ENCODE data around the gene AK3.
"Not testable (repeated sequence)": the region's sequence is repeated elsewhere in the genome, so short reads cannot be mapped to it uniquely, and the experiment has no call there.

AK3 gene

DNA sequence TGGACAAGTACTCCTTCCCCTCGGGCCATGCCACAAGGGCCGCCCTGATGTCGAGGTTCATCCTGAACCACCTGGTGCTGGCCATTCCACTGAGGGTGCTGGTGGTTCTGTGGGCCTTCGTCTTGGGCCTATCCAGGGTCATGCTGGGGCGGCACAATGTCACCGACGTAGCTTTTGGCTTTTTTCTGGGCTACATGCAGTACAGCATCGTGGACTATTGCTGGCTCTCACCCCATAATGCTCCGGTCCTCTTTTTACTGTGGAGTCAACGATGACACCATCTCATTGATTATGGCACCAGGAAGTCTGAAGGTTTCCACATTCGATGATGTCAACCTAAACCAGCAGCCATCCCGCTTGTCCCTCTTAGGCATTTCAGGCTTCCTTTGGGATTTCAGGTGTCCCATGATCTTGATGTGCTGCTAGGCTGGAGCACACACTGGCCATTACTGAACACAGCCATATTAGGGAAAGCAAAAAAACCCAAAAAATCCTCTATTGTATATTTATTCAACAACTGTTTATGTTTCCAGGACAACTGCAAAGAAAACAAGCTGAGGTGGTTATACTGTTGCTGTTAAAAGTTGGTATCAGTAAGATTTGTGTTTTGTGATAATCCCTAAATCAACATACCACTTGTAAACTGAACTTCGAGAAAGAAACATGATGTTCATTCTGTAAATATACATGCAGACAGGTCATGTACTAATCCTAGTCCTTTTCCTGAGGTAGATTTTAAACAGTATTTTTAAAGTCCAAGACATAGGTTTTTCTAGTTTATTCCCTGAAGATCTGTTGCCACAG, 77.8 kb downstream of the AK3 start:
- H3K9me3 ChIP-seq = no peaks in the 10 kb centered on the region
- H4K20me1 ChIP-seq = no peaks in the 10 kb centered on the region
- H3K9ac ChIP-seq = peak overlapping the region; percentile 77
- peak overlapping the region; percentile 93 for H3K4me2 ChIP-seq
- no peaks in the 10 kb centered on the region for H3K36me3 ChIP-seq
- no peak for TF ChIP-seq Cebpa-rat (IDR thresholded peaks at IDR 0.05)
- H3K27ac ChIP-seq = no peak overlapping the region
- peaks cover 40% of the 10 kb centered on the region for H3K4me1 ChIP-seq
- peak overlapping the region; percentile 78 for H3K4me3 ChIP-seq
- H3K27me3 ChIP-seq = no peaks in the 10 kb centered on the region

DNA sequence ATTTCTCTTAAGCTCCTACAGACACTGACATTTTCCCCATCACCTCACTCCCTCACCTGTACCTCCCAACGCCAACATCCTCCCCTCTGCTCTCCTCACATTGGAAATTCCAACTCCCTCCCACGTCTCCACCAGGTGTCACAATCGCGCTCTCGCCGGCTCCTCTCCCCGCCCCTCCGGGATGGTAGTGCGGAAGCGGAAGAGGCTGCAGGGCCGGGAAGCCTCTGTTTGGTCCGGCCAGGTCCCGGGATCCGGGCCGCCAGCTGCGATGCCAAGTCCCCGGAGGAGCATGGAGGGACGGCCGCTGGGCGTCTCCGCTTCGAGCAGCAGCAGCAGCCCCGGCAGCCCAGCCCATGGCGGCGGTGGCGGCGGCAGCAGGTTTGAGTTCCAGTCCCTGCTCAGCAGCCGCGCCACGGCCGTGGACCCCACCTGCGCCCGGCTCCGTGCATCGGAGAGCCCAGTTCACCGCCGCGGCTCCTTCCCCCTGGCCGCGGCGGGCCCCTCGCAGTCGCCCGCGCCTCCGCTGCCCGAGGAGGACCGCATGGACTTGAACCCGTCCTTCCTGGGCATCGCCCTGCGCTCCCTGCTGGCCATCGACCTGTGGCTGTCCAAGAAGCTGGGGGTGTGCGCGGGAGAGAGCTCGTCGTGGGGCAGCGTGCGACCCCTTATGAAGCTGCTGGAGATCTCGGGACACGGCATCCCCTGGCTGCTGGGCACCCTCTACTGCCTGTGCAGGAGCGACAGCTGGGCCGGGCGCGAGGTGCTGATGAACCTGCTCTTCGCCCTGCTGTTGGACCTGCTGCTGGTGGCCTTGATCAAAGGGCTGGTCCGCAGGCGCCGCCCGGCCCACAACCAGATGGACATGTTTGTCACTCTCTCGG, 78.7 kb downstream of the AK3 start, which contains the start of gene PLPP6:
Gene PLPP6, plus strand, starts transcription at position 187 of the 881 bp plus-strand sequence. Its CDS starts 82 bp downstream, at position 269.
- TF ChIP-seq Cebpa-rat (IDR thresholded peaks at IDR 0.05) = 0 out of 2 replicates have a peak, but pooled peaks have one; percentile 10
- Histone ChIP-seq H3K27me3 (no peaks in the 10 kb centered on the region), H3K36me3 (no peaks in the 10 kb centered on the region), H3K4me3 (peak within 1 kb of the TSS; percentile 78), H3K4me2 (peak within 1 kb of the TSS; percentile 93), H3K9me3 (no peaks in the 10 kb centered on the region), H3K27ac (peak within 1 kb of the TSS; percentile 79), H3K9ac (peak within 1 kb of the TSS; percentile 77), H3K4me1 (peaks cover 40% of the 10 kb centered on the region), H4K20me1 (no peaks in the 10 kb centered on the region)

DNA sequence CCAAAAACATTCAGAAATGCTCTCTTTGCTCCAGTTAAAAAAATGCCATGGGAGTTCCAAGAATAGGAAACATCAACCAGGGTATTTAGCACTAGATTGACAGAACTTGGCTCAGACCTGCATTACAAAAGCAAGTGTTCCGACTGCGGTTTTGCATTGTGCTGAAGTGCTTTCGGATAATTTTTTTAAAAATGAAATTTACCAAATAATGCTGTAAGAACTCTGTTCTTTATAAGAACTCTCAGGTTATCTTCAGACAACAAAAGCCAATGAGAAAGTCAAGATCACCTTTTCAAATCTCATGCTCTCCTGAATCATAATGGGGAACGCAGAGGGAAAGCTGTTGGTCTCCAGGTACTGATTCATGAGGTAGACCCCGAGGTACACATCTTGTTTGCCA, 79.4 kb downstream of the AK3 start:
- Histone ChIP-seq H3K36me3 (no peaks in the 10 kb centered on the region), H3K9me3 (no peaks in the 10 kb centered on the region), H3K4me1 (peaks cover 40% of the 10 kb centered on the region), H3K4me3 (peak overlapping the region; percentile 78), H3K27me3 (no peaks in the 10 kb centered on the region), H3K27ac (no peak overlapping the region), H3K4me2 (peak overlapping the region; percentile 93), H4K20me1 (no peaks in the 10 kb centered on the region), H3K9ac (peak overlapping the region; percentile 77; the same call in 1 of the 2 replicates)
- no peak for TF ChIP-seq Cebpa-rat (IDR thresholded peaks at IDR 0.05)

DNA sequence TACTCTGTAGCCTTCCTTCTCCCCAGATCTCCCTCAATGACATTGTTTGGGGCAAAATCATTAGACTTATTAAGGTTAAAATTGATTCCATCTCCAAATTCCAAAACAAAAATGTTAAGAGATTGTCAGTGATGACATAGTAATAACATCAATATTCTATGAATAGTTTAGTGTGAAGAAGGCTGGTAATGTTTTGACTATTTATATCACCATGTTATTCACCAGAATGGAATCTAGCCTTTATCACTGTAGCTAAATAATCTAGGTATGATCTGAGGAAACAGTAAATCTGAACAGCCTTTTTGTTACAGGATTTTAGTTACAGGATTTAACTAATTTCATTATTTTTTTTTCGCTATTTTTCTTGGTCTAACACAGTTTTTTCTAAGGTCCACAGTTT, 79.8 kb downstream of the AK3 start:
- Histone ChIP-seq H3K4me3 (peak overlapping the region; percentile 78; the same call in 1 of the 2 replicates), H4K20me1 (no peaks in the 10 kb centered on the region), H3K4me2 (peak overlapping the region; percentile 93), H3K27me3 (no peaks in the 10 kb centered on the region), H3K27ac (no peak overlapping the region), H3K36me3 (no peaks in the 10 kb centered on the region), H3K4me1 (peaks cover 40% of the 10 kb centered on the region), H3K9ac (no peak overlapping the region; the same call in 1 of the 2 replicates), H3K9me3 (no peaks in the 10 kb centered on the region)
- TF ChIP-seq Cebpa-rat (IDR thresholded peaks at IDR 0.05) = no peak

DNA sequence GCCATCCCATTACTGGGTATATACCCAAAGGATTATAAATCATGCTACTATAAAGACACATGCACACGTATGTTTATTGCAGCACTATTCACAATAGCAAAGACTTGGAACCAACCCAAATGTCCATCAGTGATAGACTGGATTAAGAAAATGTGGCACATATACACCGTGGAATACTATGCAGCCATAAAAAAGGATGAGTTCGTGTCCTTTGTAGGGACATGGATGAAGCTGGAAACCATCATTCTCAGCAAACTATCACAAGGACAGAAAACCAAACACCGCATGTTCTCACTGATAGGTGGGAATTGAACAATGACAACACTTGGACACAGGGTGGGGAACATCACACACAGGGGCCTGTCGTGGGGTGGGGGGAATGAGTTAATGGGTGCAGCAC, 80.3 kb downstream of the AK3 start:
- peaks cover 40% of the 10 kb centered on the region for H3K4me1 ChIP-seq
- not testable (repeated sequence) for H4K20me1 ChIP-seq, H3K9me3 ChIP-seq, H3K36me3 ChIP-seq, H3K4me2 ChIP-seq, H3K27ac ChIP-seq, H3K4me3 ChIP-seq, H3K27me3 ChIP-seq, H3K9ac ChIP-seq

All from BLaER1 (cell line).